OCI-M1 (cell line): ENCODE data around the gene GAL3ST2.
"Not testable (repeated sequence)": the region's sequence is repeated elsewhere in the genome, so short reads cannot be mapped to it uniquely, and the experiment has no call there.

ENCODE experiments used
- DNase-seq: peaks from one replicate; lab custom pipeline; 2025; lab: John Stamatoyannopoulos, UW

The GAL3ST2 gene

DNA sequence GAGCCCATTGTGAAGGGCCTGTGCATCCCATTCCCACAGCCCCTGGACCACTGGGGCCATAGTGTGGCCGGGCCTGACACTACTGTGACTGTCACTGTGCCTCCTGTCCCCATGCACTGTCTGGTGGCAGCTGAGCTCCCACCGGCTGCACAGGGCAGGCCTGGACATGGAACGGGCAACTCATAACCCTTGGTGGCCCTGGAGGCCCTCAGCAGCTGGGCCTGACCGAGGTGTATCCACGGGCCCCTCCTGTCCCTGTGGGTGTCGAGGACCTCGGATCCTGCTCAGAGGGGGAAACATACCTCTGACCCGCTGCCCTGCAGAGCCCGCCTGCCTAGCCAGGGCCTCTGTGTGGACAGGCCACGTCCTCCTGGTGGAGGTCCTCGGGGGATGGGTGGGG is 7.8 kb upstream of the GAL3ST2 start:
- no peak for DNase-seq

DNA sequence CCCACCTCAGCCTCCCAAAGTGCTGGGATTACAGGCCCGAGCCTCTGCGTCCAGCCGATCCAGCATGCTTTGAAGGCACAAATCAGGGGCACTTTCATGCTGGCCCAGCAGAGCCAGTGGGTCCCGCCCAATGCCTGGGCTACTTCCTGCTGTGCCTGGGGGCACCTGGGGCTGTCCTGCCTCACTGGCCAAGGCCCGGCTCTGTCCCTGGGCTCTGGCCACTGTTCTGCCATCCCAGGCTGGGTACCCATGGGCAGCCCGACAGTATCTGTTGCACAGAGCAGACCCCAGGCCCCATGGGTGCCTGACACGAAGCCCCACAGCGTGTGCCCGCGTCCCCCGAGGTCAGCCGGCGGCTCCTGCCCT is 6.8 kb upstream of the GAL3ST2 start:
- no peak for DNase-seq

DNA sequence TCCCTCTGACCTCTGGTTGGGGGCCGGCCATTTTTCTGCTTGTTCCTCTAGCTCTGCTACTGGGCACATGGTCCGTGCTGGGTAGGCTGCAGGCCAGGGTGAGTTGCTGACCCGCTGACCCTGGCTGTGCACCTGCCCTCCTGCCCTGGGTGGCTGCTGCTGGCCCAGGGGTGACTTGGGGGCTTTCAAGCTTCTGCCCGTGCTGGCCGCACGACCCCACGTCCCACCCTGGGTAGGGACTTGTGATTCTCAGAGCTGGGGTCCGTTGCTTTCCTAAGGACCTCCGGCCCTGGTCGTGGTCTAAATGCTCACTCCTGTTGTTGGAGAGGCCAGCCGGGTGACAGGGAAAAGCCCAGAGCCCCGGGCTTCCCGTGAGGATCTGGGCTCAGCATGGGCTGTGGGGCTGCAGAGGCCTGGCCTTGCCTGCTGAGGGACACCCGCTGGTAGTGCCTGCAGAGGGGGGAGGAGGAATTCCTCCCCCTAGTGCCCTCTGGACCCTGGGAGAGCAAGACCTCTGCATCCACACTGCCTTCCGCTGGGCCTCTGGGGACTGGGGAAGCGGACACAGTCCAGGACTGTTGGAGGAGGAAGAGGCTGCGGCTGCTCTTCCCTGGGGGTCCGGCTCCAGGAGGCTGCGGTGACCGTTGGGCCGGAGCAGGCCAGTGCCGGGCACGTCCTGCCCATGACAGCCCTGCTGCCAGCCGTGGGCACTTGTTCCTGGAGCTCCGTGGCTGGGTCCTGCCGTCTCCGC is 6.3 kb upstream of the GAL3ST2 start:
- DNase-seq: no peak

DNA sequence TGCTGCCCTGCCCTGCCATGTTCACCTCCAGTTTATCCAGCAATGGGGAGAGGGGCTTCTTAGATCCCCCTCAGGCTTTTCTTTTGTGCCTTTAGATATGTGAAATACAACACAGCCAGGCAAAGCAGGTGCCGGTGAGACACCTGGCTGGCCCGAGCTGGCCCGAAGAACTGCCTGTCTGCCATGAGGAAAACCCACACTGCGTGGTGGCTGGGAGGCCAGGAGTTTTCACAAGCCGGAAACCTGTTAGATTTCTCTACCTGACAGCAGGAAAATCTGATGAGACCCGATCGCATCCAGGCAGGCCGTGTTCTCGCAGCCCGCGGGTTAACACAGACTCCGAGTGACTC is 5.7 kb upstream of the GAL3ST2 start:
- no peak for DNase-seq

DNA sequence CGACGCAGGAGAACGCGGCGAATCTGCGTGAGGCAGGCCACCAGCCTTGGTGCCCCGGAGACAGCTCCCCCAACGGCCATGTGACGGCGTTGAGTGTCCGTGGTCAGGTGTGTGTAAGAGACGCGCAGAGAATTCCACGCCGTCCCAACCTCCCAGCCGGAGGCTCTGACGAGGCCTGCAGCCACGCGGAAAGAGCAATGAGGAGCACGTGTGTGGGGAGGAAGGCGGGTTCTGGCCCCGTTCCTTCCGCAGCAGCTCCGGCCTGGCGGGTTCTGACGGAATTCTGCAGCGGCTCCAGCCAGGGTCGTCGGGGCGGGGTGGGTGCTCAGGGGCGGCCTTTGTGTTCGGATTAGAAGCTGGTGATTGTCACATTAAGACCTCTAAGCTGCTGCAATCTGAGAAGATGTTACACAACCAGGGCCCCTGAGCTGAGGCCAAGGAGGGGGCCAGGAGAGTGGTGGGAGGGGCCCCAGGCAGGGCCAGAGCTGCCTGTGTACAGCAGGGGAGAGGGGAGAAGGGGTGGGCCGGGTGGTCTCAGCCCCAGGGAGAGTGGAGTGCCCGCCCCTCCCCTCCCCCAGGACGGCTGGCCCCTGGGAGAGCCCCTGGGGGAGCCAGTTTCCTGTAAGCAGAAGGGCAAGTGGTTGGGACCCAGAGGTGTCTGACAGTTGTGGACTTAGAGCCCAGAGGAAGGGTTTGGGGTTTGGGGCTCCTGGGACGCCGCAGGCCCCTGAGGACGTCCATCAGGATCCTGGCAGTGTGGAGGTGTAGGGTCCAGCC is 5.1 kb upstream of the GAL3ST2 start:
- no peak for DNase-seq

DNA sequence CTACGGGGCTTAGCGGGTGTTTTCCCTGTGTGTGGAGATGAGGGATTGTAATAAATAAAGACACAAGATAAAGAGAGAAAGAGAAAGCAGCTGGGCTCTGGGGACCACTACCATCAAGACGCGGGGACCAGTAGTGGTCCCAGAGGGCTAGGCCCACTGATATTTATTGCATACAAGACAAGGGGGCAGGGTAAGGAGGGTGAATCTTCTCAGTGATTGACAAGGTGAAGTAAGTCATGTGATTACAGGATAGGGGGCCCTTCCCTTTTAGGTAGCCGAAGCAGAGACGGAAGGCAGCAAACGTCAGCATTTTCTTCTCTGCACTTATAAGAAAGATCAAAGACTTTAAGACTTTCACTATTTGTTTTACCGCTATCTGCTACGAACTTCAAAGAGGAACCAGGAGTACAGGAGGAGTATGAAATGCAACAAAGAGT is 4.5 kb upstream of the GAL3ST2 start:
- peak; percentile 14 for DNase-seq

DNA sequence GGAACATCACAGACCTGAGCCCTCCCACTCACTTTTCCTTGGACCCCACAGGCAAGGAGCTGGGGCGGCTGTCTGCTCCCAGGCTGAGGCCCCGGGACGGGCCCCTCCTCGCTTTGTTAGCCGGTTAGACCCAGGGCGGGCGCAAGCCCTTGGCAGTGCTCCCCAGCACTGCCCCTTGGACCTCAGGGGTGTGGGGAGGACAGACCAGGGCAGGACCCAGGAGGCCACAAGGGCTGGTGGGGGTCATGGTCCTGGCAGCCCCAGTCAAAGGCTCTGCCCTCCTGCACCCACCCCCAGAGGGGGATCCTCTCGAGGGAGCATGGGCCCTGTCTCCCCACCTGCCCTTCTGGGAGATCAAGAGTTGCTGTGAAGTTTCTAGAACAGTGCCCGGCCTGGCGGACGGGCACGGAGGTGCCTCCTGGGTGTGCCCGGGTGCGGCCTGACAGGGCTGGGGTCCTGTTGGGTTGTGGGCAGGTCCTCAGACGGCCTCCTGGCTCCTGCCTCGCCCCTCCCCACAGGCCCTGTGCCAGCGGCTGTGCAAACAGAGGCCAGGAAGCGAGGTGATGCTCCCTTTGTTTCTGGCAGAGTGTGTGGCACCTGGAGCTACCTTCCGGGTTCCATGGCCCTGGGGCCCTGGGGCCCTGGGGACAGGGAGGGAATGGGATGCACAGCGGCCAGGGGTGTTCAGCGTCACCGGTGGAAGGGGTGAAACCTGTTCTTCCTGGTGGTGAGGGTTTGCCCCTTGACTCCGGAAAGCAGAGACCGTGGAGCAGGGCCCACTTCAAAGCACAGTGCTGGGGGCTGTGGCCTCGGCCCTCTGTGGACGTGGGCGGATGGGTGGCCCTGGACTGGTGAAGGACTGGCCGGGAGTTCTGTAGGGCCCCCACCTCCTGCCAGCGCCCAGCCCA is 2.9 kb upstream of the GAL3ST2 start:
- DNase-seq: no peak

DNA sequence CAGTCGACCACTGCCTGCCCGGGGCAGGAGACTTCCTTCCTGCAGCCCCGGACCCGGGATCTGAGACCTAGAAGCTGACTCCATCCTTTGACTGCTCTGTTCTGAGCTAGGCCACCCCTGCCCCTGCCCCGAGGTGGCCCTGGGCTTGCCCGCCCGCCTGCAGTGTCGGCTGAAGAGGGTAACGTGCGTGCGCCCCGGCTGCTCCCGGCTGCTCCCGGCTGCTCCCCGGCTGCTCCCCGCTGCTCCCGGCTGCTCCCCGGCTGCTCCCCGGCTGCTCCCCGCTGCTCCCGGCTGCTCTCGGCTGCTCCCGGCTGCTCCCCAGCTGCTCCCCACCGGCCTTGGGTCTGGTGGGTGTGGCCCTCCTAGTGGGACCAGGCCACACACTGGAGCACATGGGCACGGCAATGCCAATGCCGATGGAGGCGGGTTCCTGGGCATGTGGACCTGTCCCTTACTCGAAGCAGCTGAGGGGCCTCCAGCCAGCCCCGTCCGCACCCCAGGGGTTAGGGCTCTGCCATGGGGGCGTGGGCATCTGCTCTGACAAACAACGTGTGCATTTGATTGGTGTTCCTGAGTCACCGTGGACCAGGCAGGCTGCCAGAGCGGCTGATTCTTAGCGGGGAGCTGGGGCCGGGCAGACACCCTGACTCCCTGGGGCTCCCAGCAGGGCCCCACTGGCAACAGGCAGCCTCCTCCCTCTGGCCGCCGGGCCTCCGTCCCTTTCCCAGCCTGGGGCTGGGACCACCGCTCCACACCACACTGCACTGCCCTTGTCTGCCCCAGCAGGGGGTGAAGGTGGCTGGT is 2.0 kb upstream of the GAL3ST2 start:
- DNase-seq: no peak

DNA sequence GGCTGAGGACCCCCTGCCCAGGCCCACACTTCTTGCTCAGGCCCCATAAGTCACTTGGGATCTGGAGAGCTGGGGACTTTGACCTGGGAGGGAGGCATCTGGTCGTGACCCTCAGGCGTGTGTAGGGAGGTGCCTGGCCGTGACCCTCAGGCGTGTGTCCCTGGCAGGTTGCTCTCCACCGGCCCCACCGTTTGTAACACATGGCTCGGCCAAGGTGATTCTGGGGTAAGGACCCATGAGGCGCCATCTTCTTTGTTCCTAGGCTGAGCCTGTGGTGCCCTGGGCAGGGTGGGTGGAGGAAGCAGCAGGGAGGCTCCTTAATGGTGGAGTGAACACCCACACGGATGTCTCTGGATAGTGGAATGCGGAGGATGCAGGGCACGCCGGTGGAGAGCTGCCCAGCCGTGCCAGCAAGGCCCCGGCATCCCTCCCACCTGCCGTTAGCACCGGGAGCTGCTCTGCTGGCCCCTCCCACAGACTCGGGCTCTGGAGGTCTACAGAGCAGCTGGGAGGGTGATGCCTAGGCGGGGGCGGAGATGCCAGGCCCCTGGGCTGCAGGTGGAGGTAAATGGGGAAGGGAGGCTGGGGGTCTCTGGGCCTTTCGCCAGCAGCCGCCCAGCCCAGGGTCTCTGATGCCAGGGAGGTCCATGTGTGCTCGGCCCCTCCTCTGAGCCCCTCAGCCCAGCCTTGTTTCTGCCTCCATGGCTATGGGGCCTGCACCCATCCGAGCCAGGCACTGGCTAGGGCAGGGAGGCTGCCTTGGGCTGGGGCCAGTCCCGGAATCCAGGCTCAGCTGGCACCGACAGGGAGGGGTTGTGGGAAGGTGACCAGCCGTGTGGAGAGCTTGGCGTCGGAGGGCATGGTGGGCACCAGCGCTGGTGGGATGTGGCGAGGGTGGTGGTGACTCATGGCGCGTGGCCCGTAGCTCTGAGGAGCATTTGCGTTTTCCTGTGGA is 1.1 kb upstream of the GAL3ST2 start:
- DNase-seq: no peak

DNA sequence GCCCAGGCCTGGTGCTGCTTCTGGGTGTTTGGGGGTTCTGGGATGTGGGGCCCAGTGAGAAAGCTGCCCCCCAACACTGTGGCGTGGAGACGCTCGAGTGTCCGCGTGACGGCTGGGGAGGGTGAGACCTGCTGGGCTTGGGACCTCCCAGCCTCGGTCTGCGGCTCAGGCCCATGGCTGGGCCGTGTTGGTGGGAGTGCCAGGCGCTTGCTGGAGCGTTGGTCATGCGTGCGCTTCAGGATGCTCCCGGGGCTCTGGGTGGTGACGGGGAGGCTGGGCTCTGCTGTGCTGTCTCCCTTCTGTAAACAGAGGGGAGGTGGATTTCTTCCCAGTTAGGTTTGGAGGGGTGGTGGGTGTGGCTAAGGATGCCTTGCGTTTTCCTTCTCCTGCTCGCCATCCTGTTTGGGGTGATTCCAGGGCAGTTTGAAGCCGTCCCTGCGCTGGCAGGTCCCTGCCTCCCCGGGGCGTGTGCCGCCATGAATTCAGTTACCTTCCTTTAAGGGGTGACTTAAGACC is 606 bp downstream of the GAL3ST2 start:
- DNase-seq: no peak

DNA sequence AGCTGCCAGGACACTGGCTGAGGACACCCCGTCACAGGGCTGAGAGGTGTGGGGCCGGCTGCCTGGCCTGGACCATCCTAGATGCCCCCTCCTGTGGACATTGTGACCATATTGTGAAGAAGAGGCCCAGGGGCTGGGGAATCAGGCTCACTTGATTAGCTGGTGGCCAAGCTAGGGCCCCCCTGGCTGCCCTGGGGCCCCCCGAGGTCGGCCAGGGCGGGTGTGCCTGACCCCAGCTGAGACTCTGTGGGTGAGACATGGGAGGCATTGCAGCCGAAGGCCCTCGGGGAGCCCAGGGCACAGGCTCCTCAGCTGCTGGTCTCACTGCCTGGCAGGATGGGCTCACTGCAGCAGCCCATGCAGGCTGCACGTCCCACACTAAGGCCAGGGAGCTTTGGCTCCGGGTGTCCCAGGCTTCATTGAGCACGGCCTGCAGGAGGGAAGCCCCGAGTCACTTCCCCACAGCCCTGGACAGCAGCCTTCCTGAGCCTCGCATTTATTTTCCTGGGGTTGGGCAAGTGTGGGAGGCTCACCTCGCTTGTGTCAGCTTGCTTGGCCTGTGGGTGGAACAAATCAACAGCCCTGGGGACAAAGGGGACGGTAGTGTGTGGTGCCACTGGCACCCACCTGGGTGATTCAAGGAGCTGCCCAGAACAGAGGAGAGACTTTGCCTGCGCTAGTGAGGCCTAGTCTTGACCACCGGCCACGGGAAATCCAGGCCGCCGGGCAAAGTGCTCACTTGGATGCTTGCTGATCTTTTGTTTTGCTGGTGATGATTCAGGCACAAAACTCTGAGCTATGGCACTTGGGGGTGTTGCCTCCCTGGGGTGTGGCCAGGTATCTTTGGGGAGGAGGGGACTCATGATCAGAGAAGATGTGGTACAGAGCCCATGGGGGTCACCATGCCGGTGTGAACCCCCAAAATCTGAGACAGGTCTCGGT is 1.3 kb downstream of the GAL3ST2 start:
- DNase-seq: no peak

DNA sequence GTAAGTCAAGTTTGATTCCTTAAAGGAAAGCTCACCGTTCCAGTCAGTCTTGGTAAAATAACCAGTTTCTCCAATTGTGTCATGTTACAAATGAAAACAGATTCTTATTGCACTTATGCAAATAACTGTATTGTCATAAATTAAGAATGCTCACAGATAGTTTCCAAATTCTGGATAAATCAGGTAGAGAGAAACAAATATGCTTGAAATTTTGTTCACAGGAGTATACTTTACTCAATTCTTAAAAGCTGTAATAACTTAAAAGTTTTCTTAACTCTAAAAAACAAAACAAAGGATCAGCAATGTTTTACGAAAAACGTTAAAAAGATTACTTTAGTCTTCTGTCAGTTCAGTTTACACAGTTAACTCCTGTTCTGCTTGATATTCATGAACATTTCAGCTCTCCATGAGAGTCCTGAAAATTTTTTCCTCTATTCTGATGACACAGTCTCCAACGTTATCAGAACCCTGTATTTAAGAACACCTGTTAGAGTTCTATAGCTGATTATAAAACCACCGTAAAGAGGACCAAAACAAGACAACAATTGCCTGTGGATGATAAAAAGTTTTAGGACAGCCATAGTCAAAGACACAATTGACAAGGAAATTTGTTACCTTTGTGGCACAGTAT is 4.4 kb downstream of the GAL3ST2 start:
- DNase-seq: peak; percentile 9

DNA sequence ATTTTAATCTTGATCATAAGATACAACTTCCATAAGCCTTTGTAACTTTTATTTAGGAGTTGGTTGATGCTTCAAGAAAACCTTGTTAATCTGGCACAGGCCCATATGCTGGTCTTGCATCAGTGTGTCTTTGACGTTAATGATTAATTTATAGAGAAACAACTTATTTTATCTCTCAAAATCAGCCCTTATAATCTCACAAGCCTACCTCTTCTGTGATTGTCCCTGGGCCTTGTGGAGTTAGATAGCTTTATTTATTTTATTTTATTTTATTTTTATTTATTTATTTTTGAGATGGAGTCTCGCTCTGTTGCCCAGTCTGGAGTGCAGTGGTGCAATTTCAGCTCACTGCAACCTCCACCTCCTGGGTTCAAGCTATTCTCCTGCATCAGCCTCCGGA is 5.4 kb downstream of the GAL3ST2 start:
- not testable (repeated sequence) for DNase-seq

DNA sequence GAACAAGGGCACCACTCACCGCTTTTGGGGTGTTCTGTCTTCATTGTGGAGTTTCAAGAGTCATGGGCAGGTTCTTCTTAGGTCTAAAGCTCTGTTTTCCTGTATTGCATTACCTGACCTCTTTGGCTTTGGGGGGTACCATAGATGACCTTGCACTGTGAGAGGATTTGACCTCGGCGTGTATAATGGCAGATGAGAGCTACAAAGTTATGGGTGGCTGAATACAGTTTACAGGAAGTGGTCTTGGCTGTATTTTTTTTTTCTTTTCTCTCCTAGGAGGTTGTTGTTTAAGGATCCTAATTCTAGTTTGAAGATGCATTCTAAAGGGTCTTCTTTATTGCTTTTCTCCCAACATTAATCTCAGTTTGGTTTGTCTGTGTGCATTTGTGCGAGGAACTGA is 11.5 kb downstream of the GAL3ST2 start:
- DNase-seq: no peak

DNA sequence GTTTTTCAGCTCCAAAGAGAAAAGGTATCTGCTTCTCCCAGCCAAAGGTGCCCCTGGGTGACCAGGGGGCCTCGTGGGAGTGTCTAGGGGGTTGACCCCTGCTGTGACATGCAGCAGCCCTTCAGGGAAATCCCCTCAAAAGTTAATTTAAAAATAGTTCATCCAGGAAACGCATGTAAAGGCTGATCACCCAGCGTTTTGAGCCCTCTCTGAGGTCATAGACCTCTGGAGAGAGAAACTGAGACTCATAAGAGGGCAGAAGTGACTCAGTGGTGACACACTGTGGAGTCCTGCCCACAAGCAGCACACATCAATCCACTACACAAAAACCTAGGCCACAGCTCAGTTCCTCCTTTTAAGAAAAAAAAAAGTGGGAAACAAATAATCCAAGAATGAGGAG is 11.9 kb downstream of the GAL3ST2 start:
- DNase-seq: no peak

DNA sequence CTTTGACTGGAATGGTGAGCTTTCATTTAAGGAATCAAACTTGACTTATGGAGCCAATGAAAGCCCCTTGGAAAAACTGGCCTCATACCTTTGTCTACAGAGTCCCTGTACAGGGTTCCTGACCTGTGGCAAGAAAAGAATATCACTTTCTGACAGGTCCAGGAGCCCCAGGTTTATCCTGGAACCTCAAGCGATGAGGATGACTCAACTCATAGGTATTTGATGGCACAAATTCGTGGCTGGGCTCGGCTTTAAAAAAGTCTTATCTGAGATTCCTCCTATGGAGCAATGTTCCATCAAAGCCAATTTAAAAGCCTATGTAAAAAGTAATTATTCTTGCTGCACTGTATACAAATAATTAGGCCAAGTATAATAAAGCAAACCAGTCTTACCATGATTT is 14.8 kb downstream of the GAL3ST2 start:
- not testable (repeated sequence) for DNase-seq

DNA sequence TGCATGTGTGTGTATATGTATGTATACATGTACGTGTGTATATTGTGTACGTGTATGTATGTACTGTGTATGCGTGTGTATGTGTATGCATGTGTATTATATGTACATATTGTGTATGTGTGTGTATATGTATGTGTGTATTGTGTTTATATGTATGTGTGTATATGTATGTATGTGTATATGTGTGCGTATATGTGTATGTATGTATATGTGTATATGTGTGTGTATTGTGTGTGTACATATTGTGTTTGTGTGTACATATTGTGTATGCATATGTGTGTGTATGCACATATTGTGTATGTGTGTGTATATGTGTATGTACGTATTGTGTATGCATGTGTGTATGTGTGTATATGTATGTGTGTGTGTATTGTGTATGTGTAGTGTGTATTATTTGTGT is 16.8 kb downstream of the GAL3ST2 start:
- no peak for DNase-seq

DNA sequence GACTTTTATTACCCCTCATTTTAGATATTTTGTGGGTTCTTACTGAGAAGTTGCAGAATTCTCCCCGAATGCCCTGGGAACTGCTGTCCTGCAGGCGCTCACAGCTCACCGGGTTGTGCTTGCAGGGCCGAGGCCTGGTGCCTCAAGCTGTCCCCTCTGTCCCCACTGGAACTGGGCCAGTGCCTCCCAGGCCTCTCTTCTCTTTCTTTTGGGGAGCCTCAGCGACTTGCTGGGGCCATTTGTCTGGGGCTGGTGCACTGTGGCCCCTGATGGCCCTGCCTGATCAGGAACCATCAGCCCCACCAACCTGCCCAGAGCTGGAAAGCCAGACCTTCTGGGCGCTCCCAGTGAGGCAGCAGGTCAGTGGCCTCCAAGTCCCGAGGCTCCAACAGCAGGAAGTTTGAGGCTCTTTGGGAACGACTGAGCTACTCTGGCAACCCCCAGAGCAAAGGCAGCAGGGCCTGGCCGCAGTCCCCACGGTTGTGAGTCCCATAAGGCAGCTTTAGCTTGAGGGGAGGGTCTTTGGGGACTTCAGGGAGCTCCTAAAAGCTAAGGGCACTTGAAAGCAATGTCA is 17.7 kb downstream of the GAL3ST2 start:
- DNase-seq: no peak
